GM12873 (cell line): ENCODE measurements around the gene INSL4.

Source experiments
- TF ChIP-seq, protein P1 (sequence below): IDR thresholded peaks from 2 replicates; pipeline ENCODE4 v1.5.1; 2012; ENCODE audit warnings: low read depth, mild to moderate bottlenecking, moderate library complexity, low read length, control low read depth; ENCODE audit not compliant: insufficient read depth; ENCODE audit errors: missing control alignments

The INSL4 gene

GRCh38 chr9:5269249-5269715 lies 38.1 kb downstream of the INSL4 start:
- TF ChIP-seq, protein P1, sequence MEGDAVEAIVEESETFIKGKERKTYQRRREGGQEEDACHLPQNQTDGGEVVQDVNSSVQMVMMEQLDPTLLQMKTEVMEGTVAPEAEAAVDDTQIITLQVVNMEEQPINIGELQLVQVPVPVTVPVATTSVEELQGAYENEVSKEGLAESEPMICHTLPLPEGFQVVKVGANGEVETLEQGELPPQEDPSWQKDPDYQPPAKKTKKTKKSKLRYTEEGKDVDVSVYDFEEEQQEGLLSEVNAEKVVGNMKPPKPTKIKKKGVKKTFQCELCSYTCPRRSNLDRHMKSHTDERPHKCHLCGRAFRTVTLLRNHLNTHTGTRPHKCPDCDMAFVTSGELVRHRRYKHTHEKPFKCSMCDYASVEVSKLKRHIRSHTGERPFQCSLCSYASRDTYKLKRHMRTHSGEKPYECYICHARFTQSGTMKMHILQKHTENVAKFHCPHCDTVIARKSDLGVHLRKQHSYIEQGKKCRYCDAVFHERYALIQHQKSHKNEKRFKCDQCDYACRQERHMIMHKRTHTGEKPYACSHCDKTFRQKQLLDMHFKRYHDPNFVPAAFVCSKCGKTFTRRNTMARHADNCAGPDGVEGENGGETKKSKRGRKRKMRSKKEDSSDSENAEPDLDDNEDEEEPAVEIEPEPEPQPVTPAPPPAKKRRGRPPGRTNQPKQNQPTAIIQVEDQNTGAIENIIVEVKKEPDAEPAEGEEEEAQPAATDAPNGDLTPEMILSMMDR = no peak

- TF ChIP-seq, protein P1 = no peak
Observed at GRCh38 chr9:5274770-5275169, 43.6 kb downstream of the INSL4 start.

GRCh38 chr9:5278486-5278885 lies 47.3 kb downstream of the INSL4 start:
- TF ChIP-seq, protein P1 = no peak
